AG09309 (cell line): ENCODE results near the gene LMO7.

Experiments used
- DNase-seq: peaks from one replicate; pipeline ENCODE4 v3.0.0-alpha.2; 2010; ENCODE audit warnings: low read depth
- H3K4me3 ChIP-seq: 2 replicates; pipeline ENCODE4 v1.5.1; 2011; ENCODE audit warnings: mild to moderate bottlenecking, low read depth, low read length, moderate library complexity; ENCODE audit not compliant: control insufficient read depth
- CTCF ChIP-seq: IDR thresholded peaks from 2 replicates; pipeline ENCODE4 v1.5.1; 2011; ENCODE audit warnings: mild to moderate bottlenecking, low read depth, low read length, inconsistent platforms; ENCODE audit not compliant: insufficient read depth, control insufficient read depth; ENCODE audit errors: missing control alignments

The LMO7 gene

GRCh38 chr13:75831389-75831788 is 195.3 kb downstream of the LMO7 start:
- no peak overlapping the region for H3K4me3 ChIP-seq
- no peak for DNase-seq
- no peak for TF ChIP-seq CTCF

GRCh38 chr13:75832812-75833211 is 196.7 kb downstream of the LMO7 start:
- DNase-seq, result no peak
- TF ChIP-seq CTCF, result no peak
- no peak overlapping the region for H3K4me3 ChIP-seq

- DNase-seq, result no peak
- TF ChIP-seq CTCF, result no peak
Observed at GRCh38 chr13:75836441-75836840, 200.3 kb downstream of the LMO7 start.

GRCh38 chr13:75838366-75839005 is 202.4 kb downstream of the LMO7 start:
- H3K4me3 ChIP-seq, result no peak overlapping the region
- DNase-seq, result no peak
- TF ChIP-seq CTCF, result no peak

More at GRCh38 chr13:75836441-75836840, 200.3 kb downstream of the LMO7 start:
- no peak overlapping the region for H3K4me3 ChIP-seq

GRCh38 chr13:75839406-75839805 is 203.3 kb downstream of the LMO7 start:
- DNase-seq, result no peak
- H3K4me3 ChIP-seq, result no peak overlapping the region
- no peak for TF ChIP-seq CTCF

GRCh38 chr13:75841905-75842304 is 205.8 kb downstream of the LMO7 start:
- H3K4me3 ChIP-seq, result no peak overlapping the region
- DNase-seq, result no peak
- no peak for TF ChIP-seq CTCF
